PC-3 (cell line): ENCODE measurements around the gene TUBB1. TPM values are rescaled to one million over a fixed set of nuclear protein-coding genes. Genes with fewer than 3 reads are reported as not detected.

Experiments used
- ATAC-seq: fragments of 200-7000 bp; cut with Tn5 transposase; 2 replicates; pipeline ENCODE4 v1.9.1; 2020; ENCODE audit warnings: mild to moderate bottlenecking, moderate library complexity
- BruUV-seq: library from RNA; stranded (reverse); fragments of 400-500 nt; replicated peaks from 2 replicates; lab custom pipeline; 2021; lab: Mats Ljungman, UMichigan
- CTCF ChIA-PET: fragments of 300-600 bp; sonication (Branson Sonifier 250); formaldehyde crosslinking; loops from one replicate; lab custom pipeline; 2022; ENCODE audit warnings: antibody characterized with exemption; lab: Charles Lee
- POLR2A ChIA-PET: fragments of 300-600 bp; sonication (Branson Sonifier 250); formaldehyde crosslinking; loops from one replicate; lab custom pipeline; 2022; ENCODE audit warnings: antibody characterized with exemption; ENCODE audit not compliant: unreplicated experiment; lab: Charles Lee
- DNase-seq: peaks from one replicate; pipeline ENCODE4 v3.0.0-alpha.2; 2015
- H2AFZ ChIP-seq: fragments of 300-600 bp; sonication (generic); 2 replicates; pipeline ENCODE4 v1.6.0; 2016; ENCODE audit warnings: antibody characterized with exemption, low read length
- H3F3A ChIP-seq: fragments of 300-600 bp; sonication (generic); one replicate; pipeline ENCODE4 v1.6.0; 2017; ENCODE audit warnings: antibody characterized with exemption, low read length, control low read depth, mild to moderate bottlenecking; ENCODE audit not compliant: unreplicated experiment
- H3K27ac ChIP-seq: fragments of 300-600 bp; sonication (generic); 2 replicates; pipeline ENCODE4 v1.5.1; 2016; ENCODE audit warnings: mild to moderate bottlenecking, low read length
- H3K27me3 ChIP-seq: fragments of 300-600 bp; sonication (generic); 2 replicates; pipeline ENCODE4 v1.6.1; 2016; ENCODE audit warnings: low read length, mixed read lengths
- H3K36me3 ChIP-seq: fragments of 300-600 bp; sonication (generic); 2 replicates; pipeline ENCODE4 v1.6.1; 2016; ENCODE audit warnings: low read depth, mixed run types, low read length, mixed read lengths
- H3K4me1 ChIP-seq: fragments of 300-600 bp; sonication (generic); 2 replicates; pipeline ENCODE4 v1.5.1; 2016; ENCODE audit warnings: low read length; ENCODE audit not compliant: insufficient read depth
- H3K4me2 ChIP-seq: fragments of 300-600 bp; sonication (generic); 2 replicates; pipeline ENCODE4 v1.6.0; 2016; ENCODE audit warnings: low read length
- H3K4me3 ChIP-seq: fragments of 300-600 bp; sonication (generic); 2 replicates; pipeline ENCODE4 v1.5.1; 2016; ENCODE audit warnings: mild to moderate bottlenecking, low read length, mixed read lengths
- H3K79me2 ChIP-seq: fragments of 300-600 bp; sonication (generic); 2 replicates; pipeline ENCODE4 v1.6.1; 2017; ENCODE audit warnings: low read length, mixed read lengths
- H3K9ac ChIP-seq: fragments of 300-600 bp; sonication (generic); 2 replicates; pipeline ENCODE4 v1.6.0; 2016; ENCODE audit warnings: mild to moderate bottlenecking, low read length
- H3K9me2 ChIP-seq: fragments of 300-600 bp; sonication (generic); replicated peaks from 2 replicates; pipeline ENCODE4 v1.6.1; 2016; ENCODE audit warnings: mixed run types, low read length, mixed read lengths
- H3K9me3 ChIP-seq: fragments of 300-600 bp; sonication (generic); 2 replicates; pipeline ENCODE4 v1.6.1; 2016; ENCODE audit warnings: low read length, mixed read lengths
- H4K20me1 ChIP-seq: fragments of 300-600 bp; sonication (generic); 2 replicates; pipeline ENCODE4 v1.6.1; 2016; ENCODE audit warnings: low read length, mixed read lengths
- CTCF ChIP-seq: fragments of 300-600 bp; sonication (generic); conservative IDR thresholded peaks from 2 replicates; pipeline ENCODE4 v1.5.1; 2017; ENCODE audit warnings: antibody characterized with exemption, low read depth, mild to moderate bottlenecking, low read length
- EZH2 ChIP-seq: fragments of 300-600 bp; sonication (generic); IDR thresholded peaks from one replicate; pipeline ENCODE4 v1.6.1; 2017; ENCODE audit warnings: antibody characterized with exemption, mild to moderate bottlenecking, low read length; ENCODE audit not compliant: unreplicated experiment
- EZH2phosphoT487 ChIP-seq: fragments of 300-600 bp; sonication (generic); IDR thresholded peaks from 2 replicates; pipeline ENCODE4 v1.6.1; 2018; ENCODE audit warnings: mild to moderate bottlenecking, antibody characterized with exemption, low read length, borderline replicate concordance
- intact Hi-C: fragments of 100-400 bp; cut with micrococcal nuclease; formaldehyde crosslinking; loops from 2 replicates; pipeline ENCODE4 v1.9.0; 2023
- total RNA-seq: library from RNA; depleted of rRNA; stranded (reverse); fragments of >200 nt; gene quantifications from 2 replicates; pipeline ENCODE4 v1.2.3, GENCODE V29; 2014

TUBB1 gene
- total RNA-seq, 1 experiment from 2014 or later, result not detected

GRCh38 chr20:59015812-59016711 lies 3.2 kb upstream of the TUBB1 start:
- no peak overlapping the region for H3K4me3 ChIP-seq
- no peak overlapping the region for H2AFZ ChIP-seq
- no peaks in the 10 kb centered on the region for H3K9me2 ChIP-seq
- H3K27ac ChIP-seq, result no peak overlapping the region
- H3K79me2 ChIP-seq, result no peaks in the 10 kb centered on the region
- H3K27me3 ChIP-seq, result no peaks in the 10 kb centered on the region
- peaks cover 20% of the 10 kb centered on the region for H3K4me1 ChIP-seq
- H3K4me2 ChIP-seq, result 0 out of 2 replicates have a peak overlapping the region, but pooled peaks have one; percentile 1
- no peaks in the 10 kb centered on the region for H3K36me3 ChIP-seq
- POLR2A ChIA-PET, result no interaction called here
- intact Hi-C loops, result no loop called here
- no peaks in the 10 kb centered on the region for H4K20me1 ChIP-seq
- CTCF ChIA-PET, result no interaction called here
- DNase-seq, result no peak
- no peaks in the 10 kb centered on the region for H3F3A ChIP-seq
- no peak overlapping the region for H3K9ac ChIP-seq
- BruUV-seq, result no TSS peak
- no peaks in the 10 kb centered on the region for H3K9me3 ChIP-seq
- TF ChIP-seq CTCF (no peak), EZH2 (no peak), EZH2phosphoT487 (no peak)
- no peak for ATAC-seq

GRCh38 chr20:59016795-59017492 lies 2.3 kb upstream of the TUBB1 start:
- no peaks in the 10 kb centered on the region for H3F3A ChIP-seq
- BruUV-seq, result no TSS peak
- no peaks in the 10 kb centered on the region for H3K27me3 ChIP-seq
- H3K4me3 ChIP-seq, result no peak overlapping the region
- no peak overlapping the region for H3K27ac ChIP-seq
- no peaks in the 10 kb centered on the region for H3K36me3 ChIP-seq
- H3K4me1 ChIP-seq, result peaks cover 17% of the 10 kb centered on the region
- POLR2A ChIA-PET, result no interaction called here
- DNase-seq (peak; percentile 58), ATAC-seq (peak; percentile 34)
- H3K9me3 ChIP-seq, result no peaks in the 10 kb centered on the region
- no peak overlapping the region for H3K9ac ChIP-seq
- H4K20me1 ChIP-seq, result no peaks in the 10 kb centered on the region
- H3K4me2 ChIP-seq, result 0 out of 2 replicates have a peak overlapping the region, but pooled peaks have one; percentile 1
- H2AFZ ChIP-seq, result no peak overlapping the region
- intact Hi-C loops, result no loop called here
- H3K79me2 ChIP-seq, result no peaks in the 10 kb centered on the region
- CTCF ChIA-PET, result interaction anchor here (0.6 kb wide), 1 partner anchor 15 kb away, joined by 3 read pairs; the partner anchor contains the start of gene ATP5F1E
- TF ChIP-seq EZH2phosphoT487 (no peak), EZH2 (no peak), CTCF (no peak)
- H3K9me2 ChIP-seq, result no peaks in the 10 kb centered on the region
